ENCODE results near the gene CCL1. TPM values are rescaled to one million over a fixed set of nuclear protein-coding genes. Genes with fewer than 3 reads are reported as not detected.

The CCL1 gene
- total and polyA plus RNA-seq, 2 experiments from 2014 or later, result not detected

GRCh38 chr17:34337701-34338100 lies 25.3 kb downstream of the CCL1 start:
- no peaks in the 10 kb centered on the region for H3K9me2 ChIP-seq (ENCODE audit: insufficient read depth)
- no peaks in the 10 kb centered on the region for H3K79me2 ChIP-seq (replicated peaks; ENCODE audit: insufficient read depth)

More at GRCh38 chr17:34337701-34338100, 25.3 kb downstream of the CCL1 start:
- no peaks in the 10 kb centered on the region for H3K27me3 ChIP-seq (ENCODE audit: insufficient read depth)
- Mint-ChIP-seq H3K27ac (no peak overlapping the region), H3K4me3 (no peak overlapping the region), H3K27me3 (ENCODE audit: insufficient read depth, low read depth, poor library complexity) (peaks cover 2% of the 10 kb centered on the region), H3K9me3 (no peaks in the 10 kb centered on the region), H3K36me3 (ENCODE audit: low read depth) (no peaks in the 10 kb centered on the region), H3K4me1 (no peaks in the 10 kb centered on the region)
- H2AFZ ChIP-seq, result no peak overlapping the region
- DNase-seq (ENCODE audit: low spot score), result no peak
- no peaks in the 10 kb centered on the region for H4K20me1 ChIP-seq (replicated peaks; ENCODE audit: insufficient read depth)
- no peak overlapping the region for H3K27ac ChIP-seq (ENCODE audit: low read depth)
- no peak overlapping the region for H3K4me3 ChIP-seq
- ATAC-seq, result no peak
- no peak overlapping the region for H3K4me2 ChIP-seq
- no peaks in the 10 kb centered on the region for H3K4me1 ChIP-seq (ENCODE audit: insufficient read depth)
- H3K36me3 ChIP-seq (ENCODE audit: insufficient read depth), result no peaks in the 10 kb centered on the region
- TF ChIP-seq ZNF331 (CRISPR knock-in tag; IDR thresholded peaks at IDR 0.05; ENCODE audit: low read depth), result no peak
- no peak for TF ChIP-seq REST (IDR thresholded peaks at IDR 0.05; ENCODE audit: unreplicated experiment)
- no peak for TF ChIP-seq CTCF (conservative IDR thresholded peaks at IDR 0.05; ENCODE audit: low read depth in 2 of 2)
- no peak for TF ChIP-seq NANOG (IDR thresholded peaks at IDR 0.05; ENCODE audit: borderline replicate concordance)
- TF ChIP-seq ZNF114 (CRISPR knock-in tag; IDR thresholded peaks at IDR 0.05), result no peak
- no peak for TF ChIP-seq ZNF462 (CRISPR knock-in tag; IDR thresholded peaks at IDR 0.05)
- no peak for TF ChIP-seq EZH2phosphoT487 (IDR thresholded peaks at IDR 0.05; ENCODE audit: unreplicated experiment)
- TF ChIP-seq STAT1 (IDR thresholded peaks at IDR 0.05; ENCODE audit: unreplicated experiment), result no peak
- TF ChIP-seq CREB1 (CRISPR knock-in tag; IDR thresholded peaks at IDR 0.05; ENCODE audit: low read depth), result no peak
- TF ChIP-seq EZH2 (IDR thresholded peaks at IDR 0.05; ENCODE audit: low read depth, unreplicated experiment), result no peak
- TF ChIP-seq JUNB (IDR thresholded peaks at IDR 0.05; ENCODE audit: unreplicated experiment), result no peak
- no peak for TF ChIP-seq ETS1 (IDR thresholded peaks at IDR 0.05)
- no peak for TF ChIP-seq POLR2AphosphoS5 (IDR thresholded peaks at IDR 0.05; ENCODE audit: low read depth)
- H3F3A ChIP-seq (replicated peaks; ENCODE audit: low read depth), result no peaks in the 10 kb centered on the region
